ENCODE data around the gene ACAP2.
"Not testable (repeated sequence)": the region's sequence is repeated elsewhere in the genome, so short reads cannot be mapped to it uniquely, and the experiment has no call there.

Gene ACAP2

GRCh38 chr3:195386739-195387138 lies 56.1 kb downstream of the ACAP2 start:
- Histone ChIP-seq H3K4me1 (ENCODE audit: control insufficient read depth, insufficient read depth, low read length) (peaks cover 9% of the 10 kb centered on the region), H3K4me2 (ENCODE audit: low read length) (no peak overlapping the region), H3K27me3 (ENCODE audit: control insufficient read depth, insufficient read depth, low read length) (no peaks in the 10 kb centered on the region), H3K9ac (ENCODE audit: low read depth, low read length) (no peak overlapping the region), H3K9me3 (replicated peaks; ENCODE audit: low read length) (no peaks in the 10 kb centered on the region), H3K4me3 (ENCODE audit: low read length) (no peak overlapping the region), H3K36me3 (ENCODE audit: insufficient read depth, low read length) (peaks cover 7% of the 10 kb centered on the region)

- Histone ChIP-seq H3K27me3 (ENCODE audit: control insufficient read depth, insufficient read depth, low read length) (no peaks in the 10 kb centered on the region), H3K4me2 (ENCODE audit: low read length) (no peak overlapping the region), H3K36me3 (ENCODE audit: insufficient read depth, low read length) (peaks cover 10% of the 10 kb centered on the region), H3K9me3 (replicated peaks; ENCODE audit: low read length) (no peaks in the 10 kb centered on the region), H3K9ac (ENCODE audit: low read depth, low read length) (no peak overlapping the region), H3K4me3 (ENCODE audit: low read length) (no peak overlapping the region), H3K4me1 (ENCODE audit: control insufficient read depth, insufficient read depth, low read length) (peaks cover 12% of the 10 kb centered on the region)
Measured at GRCh38 chr3:195385526-195385925, 57.3 kb downstream of the ACAP2 start.

DNA sequence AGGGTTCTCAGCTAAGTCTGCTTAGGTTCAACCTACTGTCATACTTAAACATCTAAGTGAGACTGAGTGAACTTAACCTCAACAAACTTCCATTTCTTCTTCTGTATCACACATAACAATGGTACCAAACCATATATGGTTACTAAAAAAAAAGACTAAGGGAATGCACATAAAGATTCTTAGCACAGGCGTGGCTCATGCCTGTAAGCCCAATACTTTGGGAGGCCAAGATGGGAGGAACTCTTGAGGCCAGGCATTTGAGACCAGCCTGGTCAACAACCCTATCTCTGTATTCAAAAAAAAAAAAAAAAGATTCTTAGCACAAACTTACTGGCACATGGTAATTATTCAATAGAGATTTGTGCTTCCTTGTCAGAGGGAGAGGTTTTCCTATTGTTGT lies 57.9 kb downstream of the ACAP2 start:
- no peak overlapping the region for H3K4me3 ChIP-seq (ENCODE audit: low read length)
- H3K4me2 ChIP-seq (ENCODE audit: low read length), result no peak overlapping the region
- H3K4me1 ChIP-seq (ENCODE audit: control insufficient read depth, insufficient read depth, low read length), result peaks cover 12% of the 10 kb centered on the region
- no peak overlapping the region for H3K9ac ChIP-seq (ENCODE audit: low read depth, low read length)
- no peaks in the 10 kb centered on the region for H3K27me3 ChIP-seq (ENCODE audit: control insufficient read depth, insufficient read depth, low read length)
- peaks cover 10% of the 10 kb centered on the region for H3K36me3 ChIP-seq (ENCODE audit: insufficient read depth, low read length)
- no peaks in the 10 kb centered on the region for H3K9me3 ChIP-seq (replicated peaks; ENCODE audit: low read length)

- H3K9ac ChIP-seq (ENCODE audit: low read depth, low read length), result no peak overlapping the region
- H3K9me3 ChIP-seq (replicated peaks; ENCODE audit: low read length), result no peaks in the 10 kb centered on the region
- H3K36me3 ChIP-seq (ENCODE audit: insufficient read depth, low read length), result peaks cover 11% of the 10 kb centered on the region
- H3K4me3 ChIP-seq (ENCODE audit: low read length), result no peak overlapping the region
- H3K4me2 ChIP-seq (ENCODE audit: low read length), result no peak overlapping the region
- no peaks in the 10 kb centered on the region for H3K27me3 ChIP-seq (ENCODE audit: control insufficient read depth, insufficient read depth, low read length)
- H3K4me1 ChIP-seq (ENCODE audit: control insufficient read depth, insufficient read depth, low read length), result no peaks in the 10 kb centered on the region
Measured at GRCh38 chr3:195372220-195372619, 70.6 kb downstream of the ACAP2 start.

DNA sequence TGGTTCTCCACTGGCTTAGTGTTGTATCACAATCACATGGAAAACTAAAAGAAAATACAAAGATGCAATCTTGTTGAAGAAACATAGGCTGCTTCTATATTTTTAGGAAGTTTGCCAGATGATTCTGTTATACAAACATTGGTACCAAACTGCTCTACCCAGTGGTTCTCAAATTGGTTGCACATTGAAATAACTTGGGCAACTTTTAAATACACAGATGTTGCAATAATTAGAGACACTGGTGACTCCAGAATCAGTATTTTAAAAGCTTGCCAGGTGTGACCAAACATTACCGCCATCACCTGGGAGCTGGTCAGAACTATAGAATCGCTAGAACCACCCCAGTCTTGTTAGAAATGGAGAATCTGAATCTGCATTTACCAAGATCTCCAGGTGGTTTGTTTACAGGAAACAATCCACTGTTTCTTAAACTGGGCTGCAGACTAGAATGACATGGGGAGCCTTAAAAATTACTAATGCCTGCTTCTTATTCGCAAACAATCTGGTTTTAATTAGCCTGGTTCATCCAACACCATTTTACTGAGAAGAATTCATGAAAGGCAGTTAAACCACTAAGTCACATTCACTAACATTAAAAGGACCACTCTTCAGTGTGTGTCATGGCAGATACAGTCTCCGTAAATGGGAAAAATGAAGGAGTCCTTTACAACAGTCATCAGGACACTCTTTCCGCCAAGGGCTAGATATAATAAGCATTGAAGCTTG lies 76.5 kb downstream of the ACAP2 start:
- no peak overlapping the region for H3K4me3 ChIP-seq (ENCODE audit: low read length)
- H3K27me3 ChIP-seq (ENCODE audit: control insufficient read depth, insufficient read depth, low read length), result no peaks in the 10 kb centered on the region
- no peak overlapping the region for H3K4me2 ChIP-seq (ENCODE audit: low read length)
- H3K9ac ChIP-seq (ENCODE audit: low read depth, low read length), result no peak overlapping the region
- H3K4me1 ChIP-seq (ENCODE audit: control insufficient read depth, insufficient read depth, low read length), result peaks cover 3% of the 10 kb centered on the region
- peaks cover 9% of the 10 kb centered on the region for H3K36me3 ChIP-seq (ENCODE audit: insufficient read depth, low read length)
- no peaks in the 10 kb centered on the region for H3K9me3 ChIP-seq (replicated peaks; ENCODE audit: low read length)

GRCh38 chr3:195365371-195365770 lies 77.4 kb downstream of the ACAP2 start:
- Histone ChIP-seq H3K9me3 (replicated peaks; ENCODE audit: low read length) (no peaks in the 10 kb centered on the region), H3K4me1 (ENCODE audit: control insufficient read depth, insufficient read depth, low read length) (peaks cover 3% of the 10 kb centered on the region), H3K4me2 (ENCODE audit: low read length) (no peak overlapping the region), H3K9ac (ENCODE audit: low read depth, low read length) (no peak overlapping the region), H3K36me3 (ENCODE audit: insufficient read depth, low read length) (peaks cover 8% of the 10 kb centered on the region), H3K4me3 (ENCODE audit: low read length) (no peak overlapping the region), H3K27me3 (ENCODE audit: control insufficient read depth, insufficient read depth, low read length) (no peaks in the 10 kb centered on the region)

DNA sequence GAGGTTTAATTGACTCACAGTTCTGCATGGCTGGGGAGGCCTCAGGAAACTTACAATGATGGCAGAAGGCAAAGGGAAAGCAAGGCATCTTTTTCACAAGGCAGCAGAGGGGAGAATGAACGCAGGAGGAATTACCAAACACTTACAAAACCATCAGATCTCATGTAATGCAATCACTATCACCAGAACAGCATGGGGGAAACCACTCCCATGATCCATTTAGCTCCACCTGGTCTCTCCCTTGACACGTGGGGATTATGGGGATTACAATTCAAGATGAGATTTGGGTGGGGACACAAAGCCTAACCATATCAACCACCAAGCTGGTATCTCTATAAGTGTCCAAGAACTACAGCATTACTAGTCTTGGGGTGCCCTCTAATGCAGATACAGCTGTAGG lies 85.0 kb downstream of the ACAP2 start:
- H3K27me3 ChIP-seq (ENCODE audit: control insufficient read depth, insufficient read depth, low read length); H3K4me2 ChIP-seq (ENCODE audit: low read length); H3K9ac ChIP-seq (ENCODE audit: low read depth, low read length); H3K4me1 ChIP-seq (ENCODE audit: control insufficient read depth, insufficient read depth, low read length); H3K36me3 ChIP-seq (ENCODE audit: insufficient read depth, low read length); H3K4me3 ChIP-seq (ENCODE audit: low read length); H3K9me3 ChIP-seq (replicated peaks; ENCODE audit: low read length): not testable (repeated sequence)

DNA sequence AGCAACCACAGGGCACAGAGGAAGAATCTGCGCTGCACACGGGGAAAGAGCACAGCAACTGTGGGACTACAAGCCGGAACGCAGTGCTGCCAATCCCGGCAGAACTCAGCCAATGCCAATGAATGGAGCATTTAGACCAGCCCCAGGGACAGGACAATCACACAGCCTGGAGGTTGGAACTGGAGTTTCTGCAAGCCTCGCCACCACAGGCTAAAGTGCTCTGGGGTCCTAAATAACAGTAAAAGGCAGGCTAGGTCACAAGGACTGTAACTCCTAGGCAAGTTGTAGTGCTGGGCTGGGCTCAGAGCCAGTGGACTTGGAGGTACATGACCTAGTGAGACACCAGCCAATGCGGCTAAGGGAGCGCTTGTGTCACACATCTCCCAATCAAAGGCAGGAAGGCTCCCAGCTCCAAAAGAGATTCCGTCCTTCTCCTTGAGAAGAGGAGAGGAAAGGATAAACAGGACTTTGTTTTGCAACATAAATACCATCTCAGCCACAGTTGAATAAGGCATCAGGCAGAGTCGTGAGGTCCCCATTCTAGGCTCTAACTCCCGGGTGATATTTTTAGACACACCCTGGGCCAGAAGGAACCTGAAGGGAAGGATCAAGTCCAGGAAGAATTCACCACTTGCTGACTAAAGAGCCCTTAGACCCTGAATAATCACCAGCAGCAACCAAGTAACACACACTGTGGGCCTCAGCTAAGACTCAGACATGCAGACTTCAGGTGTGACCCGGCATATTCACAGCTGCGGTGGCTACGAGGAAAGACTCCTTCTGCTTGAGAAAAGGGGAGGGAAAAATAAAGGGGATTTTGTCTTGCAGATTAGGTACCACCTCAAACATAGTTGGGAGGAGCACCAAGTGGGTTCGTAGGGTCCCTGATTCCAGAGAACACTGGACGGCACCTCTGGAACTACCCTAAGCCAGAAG lies 86.4 kb downstream of the ACAP2 start:
- Histone ChIP-seq H3K4me3 (ENCODE audit: low read length) (no peak overlapping the region), H3K4me1 (ENCODE audit: control insufficient read depth, insufficient read depth, low read length) (peaks cover 11% of the 10 kb centered on the region), H3K4me2 (ENCODE audit: low read length) (no peak overlapping the region), H3K9me3 (replicated peaks; ENCODE audit: low read length) (no peaks in the 10 kb centered on the region), H3K27me3 (ENCODE audit: control insufficient read depth, insufficient read depth, low read length) (no peaks in the 10 kb centered on the region), H3K36me3 (ENCODE audit: insufficient read depth, low read length) (no peaks in the 10 kb centered on the region), H3K9ac (ENCODE audit: low read depth, low read length) (no peak overlapping the region)

GRCh38 chr3:195354009-195354408 lies 88.8 kb downstream of the ACAP2 start:
- not testable (repeated sequence) for H3K9ac ChIP-seq (ENCODE audit: low read depth, low read length); H3K4me2 ChIP-seq (ENCODE audit: low read length); H3K4me3 ChIP-seq (ENCODE audit: low read length); H3K36me3 ChIP-seq (ENCODE audit: insufficient read depth, low read length); H3K27me3 ChIP-seq (ENCODE audit: control insufficient read depth, insufficient read depth, low read length); H3K9me3 ChIP-seq (replicated peaks; ENCODE audit: low read length)
- peaks cover 11% of the 10 kb centered on the region for H3K4me1 ChIP-seq (ENCODE audit: control insufficient read depth, insufficient read depth, low read length)

GRCh38 chr3:195352895-195353488 lies 89.8 kb downstream of the ACAP2 start:
- peaks cover 11% of the 10 kb centered on the region for H3K4me1 ChIP-seq (ENCODE audit: control insufficient read depth, insufficient read depth, low read length)
- H3K27me3 ChIP-seq (ENCODE audit: control insufficient read depth, insufficient read depth, low read length), result no peaks in the 10 kb centered on the region
- no peaks in the 10 kb centered on the region for H3K36me3 ChIP-seq (ENCODE audit: insufficient read depth, low read length)
- H3K9me3 ChIP-seq (replicated peaks; ENCODE audit: low read length), result no peaks in the 10 kb centered on the region
- H3K4me2 ChIP-seq (ENCODE audit: low read length), result no peak overlapping the region
- no peak overlapping the region for H3K4me3 ChIP-seq (ENCODE audit: low read length)
- H3K9ac ChIP-seq (ENCODE audit: low read depth, low read length), result no peak overlapping the region

DNA sequence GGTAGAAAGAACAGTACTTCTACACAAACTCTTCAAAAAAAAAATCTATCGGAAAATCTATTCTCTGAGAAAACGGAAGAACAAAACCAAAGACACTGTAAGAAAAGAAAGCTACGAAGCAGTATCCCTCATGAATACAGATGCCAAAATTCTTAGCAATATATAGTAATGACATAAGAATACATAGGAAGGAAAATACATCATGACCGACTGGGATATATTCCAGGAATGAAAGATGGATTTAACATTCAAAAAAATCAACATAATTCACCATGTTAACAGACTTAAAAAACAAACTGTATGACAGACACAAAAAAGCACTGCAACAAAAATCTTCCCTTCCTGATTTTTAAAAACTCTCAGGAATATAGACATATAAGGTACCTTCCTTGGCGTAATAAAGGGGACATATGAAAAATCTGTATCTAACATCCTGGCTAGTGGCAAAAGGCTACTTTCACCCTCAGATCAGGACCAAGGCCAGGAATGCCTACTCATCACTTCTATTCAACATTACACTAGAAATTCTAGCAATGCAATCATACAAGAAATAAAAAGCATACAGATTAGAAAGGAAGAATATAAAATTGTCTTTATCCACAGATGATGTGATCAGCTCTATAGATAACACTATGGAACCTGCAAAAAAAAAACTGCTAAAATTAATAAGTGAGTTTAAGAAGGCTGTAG lies 94.2 kb downstream of the ACAP2 start:
- Histone ChIP-seq H3K36me3 (ENCODE audit: insufficient read depth, low read length) (peaks cover 4% of the 10 kb centered on the region), H3K27me3 (ENCODE audit: control insufficient read depth, insufficient read depth, low read length) (no peaks in the 10 kb centered on the region), H3K9me3 (replicated peaks; ENCODE audit: low read length) (no peaks in the 10 kb centered on the region), H3K4me1 (ENCODE audit: control insufficient read depth, insufficient read depth, low read length) (peaks cover 11% of the 10 kb centered on the region), H3K4me3 (ENCODE audit: low read length) (no peak overlapping the region), H3K4me2 (ENCODE audit: low read length) (no peak overlapping the region), H3K9ac (ENCODE audit: low read depth, low read length) (no peak overlapping the region)

Data from skeletal muscle satellite cell (primary cell).